ENCODE results near the gene PXYLP1. TPM values are rescaled to one million over a fixed set of nuclear protein-coding genes. Genes with fewer than 3 reads are reported as not detected.

Gene PXYLP1, protein sequence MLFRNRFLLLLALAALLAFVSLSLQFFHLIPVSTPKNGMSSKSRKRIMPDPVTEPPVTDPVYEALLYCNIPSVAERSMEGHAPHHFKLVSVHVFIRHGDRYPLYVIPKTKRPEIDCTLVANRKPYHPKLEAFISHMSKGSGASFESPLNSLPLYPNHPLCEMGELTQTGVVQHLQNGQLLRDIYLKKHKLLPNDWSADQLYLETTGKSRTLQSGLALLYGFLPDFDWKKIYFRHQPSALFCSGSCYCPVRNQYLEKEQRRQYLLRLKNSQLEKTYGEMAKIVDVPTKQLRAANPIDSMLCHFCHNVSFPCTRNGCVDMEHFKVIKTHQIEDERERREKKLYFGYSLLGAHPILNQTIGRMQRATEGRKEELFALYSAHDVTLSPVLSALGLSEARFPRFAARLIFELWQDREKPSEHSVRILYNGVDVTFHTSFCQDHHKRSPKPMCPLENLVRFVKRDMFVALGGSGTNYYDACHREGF
- total RNA-seq (2022; extraction: Qiagen RNA extraction; ENCODE audit: low read depth) = 11.4 to 12.7 TPM (median 12.1 TPM) in 5 replicates

DNA sequence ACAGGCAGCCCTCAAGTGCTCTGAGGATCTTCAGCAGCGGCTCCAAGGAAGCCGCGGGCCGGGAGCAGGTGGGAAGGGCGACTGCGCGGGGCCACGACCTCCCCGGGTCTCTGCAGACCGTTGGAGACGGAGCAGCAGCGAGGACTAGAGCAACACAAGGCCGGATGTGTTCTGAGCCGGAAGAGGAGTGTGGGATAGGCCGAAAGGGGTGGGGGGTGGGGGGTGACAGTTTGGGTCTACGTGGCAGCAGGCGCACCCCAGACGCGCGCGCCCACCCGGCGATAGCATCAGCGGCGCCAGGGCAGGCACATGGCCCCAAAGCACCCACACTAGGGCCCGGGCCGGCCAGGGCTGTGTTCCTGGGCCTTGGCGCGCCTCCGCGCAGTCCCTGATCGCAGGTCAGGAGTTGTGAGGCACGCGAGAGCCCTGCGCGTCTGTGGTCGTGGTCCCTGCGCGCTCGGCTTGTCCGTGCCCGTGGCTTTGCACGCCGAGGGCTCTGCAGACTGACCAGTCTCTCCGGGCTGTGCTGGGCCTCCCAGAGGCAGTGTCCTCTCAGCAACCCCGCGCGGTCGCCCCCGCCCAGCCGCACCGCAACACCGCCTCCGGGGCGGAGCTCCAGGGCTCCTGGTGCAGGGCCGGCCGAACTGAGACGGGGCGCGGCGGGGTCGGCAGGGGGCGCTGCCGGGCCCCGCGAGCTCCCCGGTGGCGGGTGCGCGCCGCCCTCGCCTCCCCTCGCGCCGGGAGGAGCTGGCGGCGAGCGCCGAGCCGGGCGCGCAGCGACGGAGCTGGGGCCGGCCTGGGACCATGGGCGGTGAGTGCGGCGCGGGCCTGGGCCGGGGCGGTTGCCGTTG, at the start of gene PXYLP1:
PXYLP1 (plus strand) TSS at position 725 of the 851 bp plus-strand sequence. CDS start 28,351 bp downstream, outside the sequence.

Other genes starting within 250 kb of the PXYLP1 start
- 0.15 to 0.24 TPM (median 0.18 TPM) in 4 of 5 replicates, not detected in the other for gene SPSB4, start 180.5 kb upstream of the PXYLP1 start, total RNA-seq (2022; extraction: Qiagen RNA extraction; ENCODE audit: low read depth)
- gene ZBTB38, start 136.7 kb downstream of the PXYLP1 start, total RNA-seq (2022; extraction: Qiagen RNA extraction; ENCODE audit: low read depth) = 56.6 to 92.3 TPM (median 78.5 TPM) in 5 replicates